CD8-positive, alpha-beta memory T cell (primary cell): ENCODE results near the gene MRPS15. TPM values are rescaled to one million over a fixed set of nuclear protein-coding genes. Genes with fewer than 3 reads are reported as not detected.
"Not testable (repeated sequence)": the region's sequence is repeated elsewhere in the genome, so short reads cannot be mapped to it uniquely, and the experiment has no call there.

ENCODE experiments used
- CTCF ChIA-PET: fragments of 350-600 bp; sonication (Branson Sonifier 250); formaldehyde crosslinking; loops from one replicate; lab custom pipeline; 2021; ENCODE audit warnings: antibody characterized with exemption; lab: Charles Lee
- POLR2A ChIA-PET: fragments of 350-600 bp; sonication (Branson Sonifier 250); formaldehyde crosslinking; loops from one replicate; lab custom pipeline; 2021; ENCODE audit warnings: antibody characterized with exemption; lab: Charles Lee
- DNase-seq, 5 donors: peaks; one replicate each; pipeline versions ENCODE4 v3.0.0 to v3.0.0-alpha.2; 2020 to 2022; ENCODE audit warnings: mixed read lengths in 1 of 5
- H3K27ac ChIP-seq: one replicate; pipeline ENCODE4 v1.7.0; 2013; ENCODE audit warnings: low read depth, mild to moderate bottlenecking, low read length, moderate library complexity
- H3K27me3 ChIP-seq: 2 replicates; pipeline ENCODE4 v1.7.0; 2013; ENCODE audit warnings: low read length, mild to moderate bottlenecking; ENCODE audit not compliant: insufficient read depth, poor library complexity, severe bottlenecking
- H3K36me3 ChIP-seq: 2 replicates; pipeline ENCODE4 v1.7.0; 2013; ENCODE audit warnings: mild to moderate bottlenecking, low read length, moderate library complexity; ENCODE audit not compliant: insufficient read depth
- H3K4me1 ChIP-seq: 2 replicates; pipeline ENCODE4 v1.7.0; 2013; ENCODE audit warnings: mild to moderate bottlenecking, low read length, moderate library complexity; ENCODE audit not compliant: insufficient read depth
- H3K4me3 ChIP-seq: 2 replicates; pipeline ENCODE4 v1.7.0; 2013; ENCODE audit warnings: mild to moderate bottlenecking, low read length
- H3K9me3 ChIP-seq: 2 replicates; pipeline ENCODE4 v1.7.0; 2013; ENCODE audit warnings: mild to moderate bottlenecking, low read length
- H3K27ac Mint-ChIP-seq, 8 donors: one replicate each; pipeline ENCODE4 v1.8.0; 2020 to 2021; ENCODE audit warnings: mixed read lengths in 8 of 8, mild to moderate bottlenecking in 6 of 8, inconsistent platforms in 3 of 8, moderate library complexity in 3 of 8
- H3K27me3 Mint-ChIP-seq, 2 donors: one replicate each; pipeline ENCODE4 v1.8.0; 2020 to 2021; ENCODE audit warnings: mixed read lengths in 2 of 2, mild to moderate bottlenecking in 1 of 2, moderate library complexity in 1 of 2
- H3K36me3 Mint-ChIP-seq, 3 donors: one replicate each; pipeline ENCODE4 v1.8.0; 2020 to 2021; ENCODE audit warnings: mixed read lengths in 3 of 3, inconsistent platforms in 1 of 3, mild to moderate bottlenecking in 1 of 3
- H3K4me1 Mint-ChIP-seq, 3 donors: one replicate each; pipeline ENCODE4 v1.8.0; 2020 to 2021; ENCODE audit warnings: mixed read lengths in 3 of 3, inconsistent platforms in 1 of 3, mild to moderate bottlenecking in 1 of 3
- H3K4me3 Mint-ChIP-seq, 7 donors: one replicate each; pipeline ENCODE4 v1.8.0; 2020 to 2021; ENCODE audit warnings: mixed read lengths in 7 of 7, mild to moderate bottlenecking in 6 of 7, moderate library complexity in 4 of 7, inconsistent platforms in 2 of 7
- H3K9me3 Mint-ChIP-seq, 5 donors: one replicate each; pipeline ENCODE4 v1.8.0; 2020 to 2022; ENCODE audit warnings: mixed read lengths in 5 of 5, mild to moderate bottlenecking in 3 of 5, moderate library complexity in 2 of 5, inconsistent platforms in 1 of 5
- polyA plus RNA-seq: library from polyadenylated mRNA; unstranded; fragments of 300-500 nt; fragmentation: Illumina TruSeq; gene quantifications from one replicate; pipeline ENCODE4 v1.2.3, GENCODE V29; 2021
- total RNA-seq, 2 experiments: library from RNA; stranded (reverse); gene quantifications; one replicate each; pipeline ENCODE4 v1.2.3, GENCODE V29; 2021

The MRPS15 gene
- 100 to 1,000 TPM; 134 to 143 TPM for total RNA-seq
- 76.5 TPM for polyA plus RNA-seq

- H3K4me3 Mint-ChIP-seq, result peak within 1 kb of the TSS; percentile 92 to 99 (median 98)
- peak within 1 kb of the TSS; percentile 91 to 98 (median 97) for H3K27ac Mint-ChIP-seq
- peaks cover 15% of the 10 kb centered on the region for H3K4me1 ChIP-seq
- H3K27ac ChIP-seq, result peak within 1 kb of the TSS; percentile 91
- H3K36me3 Mint-ChIP-seq, result peaks cover 4 to 40% (median 9%) of the 10 kb centered on the region in 3 donors
- no peaks in the 10 kb centered on the region for H3K27me3 Mint-ChIP-seq
- CTCF ChIA-PET, result interaction anchor here (1.4 kb wide), 1 partner anchor 9 kb away, joined by 4 read pairs; no protein-coding TSS in a partner anchor
- POLR2A ChIA-PET, result interaction anchor here (0.7 to 1.8 kb wide), 3 partner anchors 14 to 78 kb away, joined by 3 to 6 read pairs (median 5); partner anchors contain the start of gene OSCP1
- DNase-seq, result peak; percentile 88 to 95 (median 89)
- H3K9me3 Mint-ChIP-seq, result no peaks in the 10 kb centered on the region
- peaks cover 27 to 35% (median 31%) of the 10 kb centered on the region in 3 donors for H3K4me1 Mint-ChIP-seq
- H3K9me3 ChIP-seq, result no peaks in the 10 kb centered on the region
- peaks cover 21% of the 10 kb centered on the region for H3K36me3 ChIP-seq
- no peaks in the 10 kb centered on the region for H3K27me3 ChIP-seq
- peak within 1 kb of the TSS; percentile 94 for H3K4me3 ChIP-seq
Observed at GRCh38 chr1:36463803-36464604, at the start of gene MRPS15. TSS of gene MRPS15 (minus strand) at chr1:36464384. CDS start at chr1:36464275, 109 bp downstream.

GRCh38 chr1:36512842-36513241 is 48.7 kb upstream of the MRPS15 start:
- Histone ChIP-seq H3K9me3 (no peaks in the 10 kb centered on the region), H3K27ac (no peak overlapping the region), H3K4me3 (no peak overlapping the region), H3K4me1 (no peaks in the 10 kb centered on the region), H3K36me3 (no peaks in the 10 kb centered on the region), H3K27me3 (no peaks in the 10 kb centered on the region)
- no peaks in the 10 kb centered on the region for H3K36me3 Mint-ChIP-seq
- no peaks in the 10 kb centered on the region for H3K9me3 Mint-ChIP-seq
- H3K27ac Mint-ChIP-seq, result no peak overlapping the region
- no peak overlapping the region for H3K4me3 Mint-ChIP-seq
- H3K4me1 Mint-ChIP-seq, result no peaks in the 10 kb centered on the region
- H3K27me3 Mint-ChIP-seq, result peaks cover 12 to 30% of the 10 kb centered on the region in 2 donors
- ChIA-PET CTCF (no interaction called here), POLR2A (no interaction called here)
- peak in 1 of 5 donors; percentile 4 for DNase-seq

DNA sequence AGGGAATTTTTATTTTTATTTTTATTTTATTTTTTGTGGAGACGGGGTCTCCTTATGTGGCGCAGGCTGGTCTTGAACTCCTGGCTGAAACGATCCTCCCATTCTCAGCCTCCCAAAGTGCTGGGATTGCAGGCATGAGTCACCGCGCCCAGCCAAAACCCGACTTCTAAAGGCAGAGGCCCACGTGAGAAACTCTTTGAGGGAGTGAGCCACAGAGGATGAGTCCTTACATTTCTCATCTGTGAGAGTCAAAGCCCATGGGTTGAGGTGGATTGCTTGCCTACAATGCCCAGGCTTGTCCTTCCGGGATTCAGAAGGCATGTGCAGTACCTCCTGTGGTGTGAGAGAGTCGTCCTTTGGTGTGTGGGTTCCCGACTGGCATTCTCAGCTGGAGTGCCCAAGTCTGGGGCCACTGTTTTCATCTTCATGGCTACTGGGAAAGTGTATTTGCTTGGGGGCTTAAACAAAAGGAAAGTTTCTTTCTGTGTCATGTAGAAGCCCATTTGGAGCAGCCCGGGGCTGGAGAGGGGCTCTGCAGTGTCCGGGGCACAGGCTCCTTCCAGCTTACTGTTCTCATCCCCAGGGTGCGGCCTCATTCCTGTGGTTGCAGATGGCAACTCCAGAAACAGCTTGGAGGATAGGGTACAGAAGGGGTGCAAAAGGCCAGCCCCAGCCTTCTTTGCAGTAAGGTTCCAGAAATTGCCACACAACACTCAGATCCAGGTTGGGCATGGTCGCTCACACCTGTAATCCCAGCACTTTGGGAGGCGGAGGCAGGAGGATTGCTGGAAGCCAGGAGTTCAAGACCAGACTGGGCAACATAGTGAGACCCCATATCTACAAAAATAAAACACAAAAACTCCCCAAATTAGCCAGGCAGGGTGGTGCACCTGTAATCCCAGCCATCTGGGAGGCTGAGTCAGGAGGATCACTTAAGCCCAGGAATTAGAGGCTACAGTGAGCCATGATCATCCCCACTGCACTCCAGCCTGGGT is 47.9 kb upstream of the MRPS15 start:
- H3K4me3 ChIP-seq, result no peak overlapping the region
- no peaks in the 10 kb centered on the region for H3K36me3 Mint-ChIP-seq
- peaks cover 15 to 37% of the 10 kb centered on the region in 2 donors for H3K27me3 Mint-ChIP-seq
- H3K27me3 ChIP-seq, result no peaks in the 10 kb centered on the region
- H3K27ac ChIP-seq, result no peak overlapping the region
- no peaks in the 10 kb centered on the region for H3K4me1 Mint-ChIP-seq
- ChIA-PET POLR2A (no interaction called here), CTCF (no interaction called here)
- no peaks in the 10 kb centered on the region for H3K9me3 Mint-ChIP-seq
- no peak overlapping the region for H3K27ac Mint-ChIP-seq
- H3K36me3 ChIP-seq, result no peaks in the 10 kb centered on the region
- no peak overlapping the region for H3K4me3 Mint-ChIP-seq
- peak in 1 of 5 donors; percentile 26 for DNase-seq
- no peaks in the 10 kb centered on the region for H3K4me1 ChIP-seq
- H3K9me3 ChIP-seq, result no peaks in the 10 kb centered on the region

GRCh38 chr1:36511220-36511619 is 47.0 kb upstream of the MRPS15 start:
- DNase-seq, result peak in 1 of 5 donors; percentile 3
- POLR2A ChIA-PET, H3K4me3 ChIP-seq, H3K9me3 Mint-ChIP-seq, H3K4me1 Mint-ChIP-seq, CTCF ChIA-PET, H3K27me3 ChIP-seq, H3K27ac ChIP-seq, H3K9me3 ChIP-seq, H3K4me1 ChIP-seq, H3K27ac Mint-ChIP-seq, H3K36me3 ChIP-seq, H3K36me3 Mint-ChIP-seq, H3K4me3 Mint-ChIP-seq: not testable (repeated sequence)
- H3K27me3 Mint-ChIP-seq, result peaks cover 20 to 45% of the 10 kb centered on the region in 2 donors

DNA sequence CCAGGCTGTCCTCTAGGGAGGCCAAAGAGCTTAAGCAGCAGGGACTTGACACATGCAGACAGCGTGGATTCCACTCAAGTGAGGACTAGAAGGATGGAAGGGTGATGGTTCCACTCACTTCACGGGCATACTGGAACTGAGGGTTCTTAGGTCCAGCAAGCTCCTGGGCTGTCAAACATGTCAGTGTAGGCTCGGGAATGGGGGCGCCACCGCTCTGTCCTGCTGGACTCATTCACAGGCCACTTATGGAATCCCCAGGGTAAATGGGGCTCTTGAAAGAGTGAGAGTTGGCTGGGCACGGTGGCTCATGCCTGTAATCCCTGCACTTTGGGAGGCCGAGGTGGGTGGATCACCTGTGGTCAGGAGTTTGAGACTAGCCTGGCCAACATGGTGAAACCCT is 46.2 kb upstream of the MRPS15 start:
- Histone ChIP-seq H3K36me3 (no peaks in the 10 kb centered on the region), H3K9me3 (no peaks in the 10 kb centered on the region), H3K4me1 (no peaks in the 10 kb centered on the region), H3K4me3 (no peak overlapping the region), H3K27ac (no peak overlapping the region), H3K27me3 (no peaks in the 10 kb centered on the region)
- Mint-ChIP-seq H3K27me3 (peaks cover 20 to 46% of the 10 kb centered on the region in 2 donors), H3K27ac (no peak overlapping the region), H3K9me3 (no peaks in the 10 kb centered on the region), H3K4me1 (no peaks in the 10 kb centered on the region), H3K4me3 (no peak overlapping the region), H3K36me3 (no peaks in the 10 kb centered on the region)
- POLR2A ChIA-PET, result no interaction called here
- DNase-seq, result peak in 1 of 5 donors; percentile 36
- CTCF ChIA-PET, result no interaction called here

DNA sequence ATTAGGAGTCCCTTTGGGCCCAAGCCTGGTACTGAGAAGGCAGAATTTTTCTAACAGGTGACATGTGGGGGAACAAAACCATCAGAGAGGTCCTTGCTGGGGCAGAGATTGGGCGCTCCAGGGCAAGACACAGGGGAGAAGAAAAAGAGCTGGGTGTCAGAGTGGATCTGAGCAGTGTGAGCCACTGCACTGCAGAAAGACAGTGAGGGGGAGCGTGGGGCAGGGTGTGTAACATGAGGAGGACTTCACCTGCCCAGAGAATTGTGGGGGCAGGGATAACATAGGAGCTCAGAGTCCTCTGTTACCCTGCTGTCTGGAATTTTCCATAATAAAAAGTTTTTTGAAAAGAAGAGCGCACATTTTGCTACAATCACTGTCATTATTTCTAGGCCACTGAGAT is 44.1 kb upstream of the MRPS15 start:
- Histone ChIP-seq H3K27ac (no peak overlapping the region), H3K27me3 (no peaks in the 10 kb centered on the region), H3K4me1 (no peaks in the 10 kb centered on the region), H3K9me3 (no peaks in the 10 kb centered on the region), H3K36me3 (no peaks in the 10 kb centered on the region), H3K4me3 (no peak overlapping the region)
- ChIA-PET POLR2A (no interaction called here), CTCF (interaction anchor here (2.0 kb wide), 1 partner anchor 8 kb away, joined by 9 read pairs; no protein-coding TSS in a partner anchor)
- H3K4me3 Mint-ChIP-seq, result no peak overlapping the region
- peak in 1 of 5 donors; percentile 27 for DNase-seq
- peaks cover 17 to 54% of the 10 kb centered on the region in 2 donors for H3K27me3 Mint-ChIP-seq
- H3K36me3 Mint-ChIP-seq, result no peaks in the 10 kb centered on the region
- H3K27ac Mint-ChIP-seq, result no peak overlapping the region
- no peaks in the 10 kb centered on the region for H3K4me1 Mint-ChIP-seq
- no peaks in the 10 kb centered on the region for H3K9me3 Mint-ChIP-seq

GRCh38 chr1:36506276-36506920 is 42.2 kb upstream of the MRPS15 start:
- H3K36me3 Mint-ChIP-seq, result no peaks in the 10 kb centered on the region
- H3K27me3 Mint-ChIP-seq, result peaks cover 17 to 52% of the 10 kb centered on the region in 2 donors
- H3K4me1 ChIP-seq, result no peaks in the 10 kb centered on the region
- ChIA-PET POLR2A (no interaction called here), CTCF (no interaction called here)
- DNase-seq, result peak in 1 of 5 donors; percentile 9
- no peaks in the 10 kb centered on the region for H3K27me3 ChIP-seq
- no peaks in the 10 kb centered on the region for H3K9me3 ChIP-seq
- H3K4me1 Mint-ChIP-seq, result no peaks in the 10 kb centered on the region
- no peak overlapping the region for H3K27ac Mint-ChIP-seq
- no peak overlapping the region for H3K4me3 ChIP-seq
- no peaks in the 10 kb centered on the region for H3K9me3 Mint-ChIP-seq
- H3K36me3 ChIP-seq, result no peaks in the 10 kb centered on the region
- no peak overlapping the region for H3K4me3 Mint-ChIP-seq
- H3K27ac ChIP-seq, result no peak overlapping the region
